ENCODE results near the gene KLHL22. TPM values are rescaled to one million over a fixed set of nuclear protein-coding genes. Genes with fewer than 3 reads are reported as not detected.
"Not testable (repeated sequence)": the region's sequence is repeated elsewhere in the genome, so short reads cannot be mapped to it uniquely, and the experiment has no call there.

KLHL22 gene
- total RNA-seq, 1 donor from 2014 or later: 16.1 TPM

DNA sequence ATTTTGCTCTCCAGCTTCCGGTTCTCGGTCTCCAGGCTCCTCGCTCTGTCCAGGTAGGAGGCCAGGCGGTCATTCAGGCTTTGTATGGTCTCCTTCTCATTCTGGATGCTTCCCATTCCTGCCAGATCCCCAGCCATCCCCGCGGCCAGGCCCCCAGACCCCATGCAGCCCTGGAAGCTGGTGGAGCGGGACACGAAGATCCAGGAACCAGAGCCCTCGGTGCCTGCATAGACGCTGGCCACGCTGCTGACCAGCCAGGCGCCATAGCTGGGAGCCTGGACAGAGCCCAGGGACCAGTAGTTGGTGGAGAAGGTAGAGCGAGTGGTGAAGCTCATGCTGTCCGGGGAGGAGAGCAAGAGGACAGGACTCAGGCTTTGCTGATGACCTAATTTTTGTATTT, 11.8 kb downstream of the KLHL22 start:
- DNase-seq: no peak
- H3K27ac ChIP-seq (replicated peaks): no peak overlapping the region
- H3K4me3 ChIP-seq: no peak overlapping the region
- TF ChIP-seq, protein P1, sequence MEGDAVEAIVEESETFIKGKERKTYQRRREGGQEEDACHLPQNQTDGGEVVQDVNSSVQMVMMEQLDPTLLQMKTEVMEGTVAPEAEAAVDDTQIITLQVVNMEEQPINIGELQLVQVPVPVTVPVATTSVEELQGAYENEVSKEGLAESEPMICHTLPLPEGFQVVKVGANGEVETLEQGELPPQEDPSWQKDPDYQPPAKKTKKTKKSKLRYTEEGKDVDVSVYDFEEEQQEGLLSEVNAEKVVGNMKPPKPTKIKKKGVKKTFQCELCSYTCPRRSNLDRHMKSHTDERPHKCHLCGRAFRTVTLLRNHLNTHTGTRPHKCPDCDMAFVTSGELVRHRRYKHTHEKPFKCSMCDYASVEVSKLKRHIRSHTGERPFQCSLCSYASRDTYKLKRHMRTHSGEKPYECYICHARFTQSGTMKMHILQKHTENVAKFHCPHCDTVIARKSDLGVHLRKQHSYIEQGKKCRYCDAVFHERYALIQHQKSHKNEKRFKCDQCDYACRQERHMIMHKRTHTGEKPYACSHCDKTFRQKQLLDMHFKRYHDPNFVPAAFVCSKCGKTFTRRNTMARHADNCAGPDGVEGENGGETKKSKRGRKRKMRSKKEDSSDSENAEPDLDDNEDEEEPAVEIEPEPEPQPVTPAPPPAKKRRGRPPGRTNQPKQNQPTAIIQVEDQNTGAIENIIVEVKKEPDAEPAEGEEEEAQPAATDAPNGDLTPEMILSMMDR (IDR thresholded peaks at IDR 0.05; ENCODE audit: borderline replicate concordance): no peak
- intact Hi-C loops (cut with micrococcal nuclease): no loop called here
- H3K9me3 ChIP-seq (replicated peaks): no peaks in the 10 kb centered on the region
- no peaks in the 10 kb centered on the region for H3K27me3 ChIP-seq (ENCODE audit: low read depth)
- peaks cover 19% of the 10 kb centered on the region for H3K4me1 ChIP-seq
- peaks cover 16% of the 10 kb centered on the region for H3K36me3 ChIP-seq

DNA sequence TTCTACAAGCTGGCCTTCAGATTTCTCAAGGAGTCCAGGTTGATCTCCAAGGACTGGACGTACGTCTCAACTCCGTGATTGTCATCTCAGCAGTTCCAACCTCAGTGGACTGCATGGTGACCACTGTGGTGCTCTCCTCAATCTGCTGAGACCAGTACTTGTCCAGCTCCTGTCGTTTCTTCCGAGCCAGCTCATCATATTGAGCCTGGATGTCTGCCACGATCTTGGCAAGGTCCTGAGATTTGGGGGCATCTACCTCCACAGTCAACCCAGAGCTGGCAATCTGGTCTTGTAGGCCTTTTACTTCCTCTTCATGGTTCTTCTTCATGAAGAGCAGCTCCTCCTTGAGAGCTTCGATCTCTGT, 12.5 kb downstream of the KLHL22 start:
- H3K36me3 ChIP-seq; DNase-seq; intact Hi-C loops (cut with micrococcal nuclease); H3K27me3 ChIP-seq (ENCODE audit: low read depth); H3K9me3 ChIP-seq (replicated peaks); H3K27ac ChIP-seq (replicated peaks); H3K4me3 ChIP-seq: not testable (repeated sequence)
- peaks cover 13% of the 10 kb centered on the region for H3K4me1 ChIP-seq

DNA sequence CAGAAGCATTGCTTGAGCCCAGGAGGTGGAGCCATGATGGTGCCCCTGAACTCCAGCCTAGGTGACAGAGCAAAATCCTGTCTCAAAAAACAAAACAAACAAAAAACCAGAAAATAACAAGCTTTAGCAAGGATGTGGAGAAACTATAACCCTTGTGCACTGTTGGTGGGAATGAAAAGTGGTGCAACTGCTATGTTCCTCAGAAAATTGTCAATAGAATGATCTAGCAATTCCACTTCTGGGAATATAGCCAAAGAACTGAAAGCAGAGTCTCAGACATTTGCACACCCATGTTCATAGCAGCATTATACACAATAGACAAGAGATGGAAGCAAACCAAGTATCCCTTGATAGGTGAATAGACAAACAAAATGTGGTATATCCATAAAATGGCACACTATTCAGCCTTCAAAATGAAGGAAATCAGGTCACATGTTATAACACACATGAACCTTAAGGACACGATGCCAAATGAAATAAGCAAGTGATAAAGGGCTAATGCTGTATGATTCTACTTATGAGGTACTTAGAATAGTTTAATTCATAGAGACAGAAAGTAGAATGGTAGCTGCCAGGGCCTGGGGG, 15.9 kb downstream of the KLHL22 start:
- H3K36me3 ChIP-seq: peaks cover 8% of the 10 kb centered on the region
- TF ChIP-seq, protein P1 (IDR thresholded peaks at IDR 0.05; ENCODE audit: borderline replicate concordance): no peak
- intact Hi-C loops (cut with micrococcal nuclease): no loop called here
- H3K27me3 ChIP-seq (ENCODE audit: low read depth): no peaks in the 10 kb centered on the region
- H3K9me3 ChIP-seq (replicated peaks): no peaks in the 10 kb centered on the region
- no peak overlapping the region for H3K27ac ChIP-seq (replicated peaks)
- H3K4me3 ChIP-seq: no peak overlapping the region
- no peak for DNase-seq
- peaks cover 12% of the 10 kb centered on the region for H3K4me1 ChIP-seq

DNA sequence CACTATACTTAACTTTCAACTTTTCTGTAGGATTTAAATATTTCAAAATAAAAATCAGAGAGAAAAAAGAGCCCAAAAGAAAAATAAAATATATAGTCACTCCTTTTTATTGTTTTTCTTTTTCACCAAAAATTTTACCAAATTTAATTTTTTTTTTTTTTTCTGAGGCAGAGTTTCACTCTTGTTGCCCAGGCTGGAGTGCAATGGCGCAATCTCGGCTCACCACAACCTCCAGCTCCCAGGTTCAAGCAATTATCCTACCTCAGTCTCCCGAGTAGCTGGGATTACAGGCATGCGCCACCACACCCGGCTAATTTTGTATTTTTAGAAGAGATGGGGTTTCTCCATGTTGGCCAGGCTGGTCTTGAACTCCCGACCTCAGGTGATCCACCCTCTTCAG, 17.5 kb downstream of the KLHL22 start:
- H3K4me3 ChIP-seq; DNase-seq; H3K36me3 ChIP-seq; H3K27me3 ChIP-seq (ENCODE audit: low read depth); H3K27ac ChIP-seq (replicated peaks); intact Hi-C loops (cut with micrococcal nuclease); H3K9me3 ChIP-seq (replicated peaks): not testable (repeated sequence)
- peaks cover 12% of the 10 kb centered on the region for H3K4me1 ChIP-seq

DNA sequence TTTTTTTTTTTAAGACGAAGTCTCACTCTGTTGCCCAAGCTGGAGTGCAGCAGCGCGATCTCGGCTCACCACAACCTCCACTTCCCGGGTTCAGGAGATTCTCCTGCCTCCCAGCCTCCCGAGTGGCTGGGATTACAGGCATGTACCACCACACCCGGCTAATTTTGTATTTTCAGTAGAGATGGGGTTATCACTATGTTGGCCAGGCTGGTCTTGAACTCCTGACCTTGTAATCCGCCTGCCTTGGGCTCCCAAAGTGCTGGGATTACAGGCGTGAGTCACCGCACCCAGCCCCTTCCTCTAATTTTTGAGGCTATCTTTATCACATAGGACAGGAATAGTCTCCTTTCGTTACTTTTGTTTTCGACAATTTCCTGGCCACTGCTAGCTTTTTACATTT, 20.0 kb downstream of the KLHL22 start:
- intact Hi-C loops (cut with micrococcal nuclease); H3K4me3 ChIP-seq; DNase-seq; H3K27ac ChIP-seq (replicated peaks); H3K36me3 ChIP-seq; H3K9me3 ChIP-seq (replicated peaks); H3K27me3 ChIP-seq (ENCODE audit: low read depth): not testable (repeated sequence)
- peaks cover 12% of the 10 kb centered on the region for H3K4me1 ChIP-seq

DNA sequence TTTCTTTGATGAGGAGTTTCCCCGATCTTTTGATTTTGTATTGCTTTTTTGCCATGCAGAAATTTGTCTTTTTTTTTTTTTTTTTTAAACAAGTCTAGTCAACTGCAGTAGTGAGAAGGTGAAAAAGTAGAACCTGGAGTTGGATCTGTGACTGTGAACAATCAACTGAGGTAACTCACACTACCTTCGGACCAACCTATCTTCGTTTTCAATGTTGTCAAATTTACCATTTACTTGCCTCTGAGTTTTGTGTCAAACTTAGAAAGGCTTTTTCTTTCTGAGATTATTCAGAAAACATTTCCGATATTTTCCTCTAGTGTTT, 20.5 kb downstream of the KLHL22 start:
- peaks cover 12% of the 10 kb centered on the region for H3K4me1 ChIP-seq
- no peaks in the 10 kb centered on the region for H3K9me3 ChIP-seq (replicated peaks)
- H3K4me3 ChIP-seq: no peak overlapping the region
- TF ChIP-seq, protein P1 (IDR thresholded peaks at IDR 0.05; ENCODE audit: borderline replicate concordance): no peak
- H3K27me3 ChIP-seq (ENCODE audit: low read depth): no peaks in the 10 kb centered on the region
- no peak for DNase-seq
- intact Hi-C loops (cut with micrococcal nuclease): no loop called here
- H3K27ac ChIP-seq (replicated peaks): no peak overlapping the region
- peaks cover 9% of the 10 kb centered on the region for H3K36me3 ChIP-seq

DNA sequence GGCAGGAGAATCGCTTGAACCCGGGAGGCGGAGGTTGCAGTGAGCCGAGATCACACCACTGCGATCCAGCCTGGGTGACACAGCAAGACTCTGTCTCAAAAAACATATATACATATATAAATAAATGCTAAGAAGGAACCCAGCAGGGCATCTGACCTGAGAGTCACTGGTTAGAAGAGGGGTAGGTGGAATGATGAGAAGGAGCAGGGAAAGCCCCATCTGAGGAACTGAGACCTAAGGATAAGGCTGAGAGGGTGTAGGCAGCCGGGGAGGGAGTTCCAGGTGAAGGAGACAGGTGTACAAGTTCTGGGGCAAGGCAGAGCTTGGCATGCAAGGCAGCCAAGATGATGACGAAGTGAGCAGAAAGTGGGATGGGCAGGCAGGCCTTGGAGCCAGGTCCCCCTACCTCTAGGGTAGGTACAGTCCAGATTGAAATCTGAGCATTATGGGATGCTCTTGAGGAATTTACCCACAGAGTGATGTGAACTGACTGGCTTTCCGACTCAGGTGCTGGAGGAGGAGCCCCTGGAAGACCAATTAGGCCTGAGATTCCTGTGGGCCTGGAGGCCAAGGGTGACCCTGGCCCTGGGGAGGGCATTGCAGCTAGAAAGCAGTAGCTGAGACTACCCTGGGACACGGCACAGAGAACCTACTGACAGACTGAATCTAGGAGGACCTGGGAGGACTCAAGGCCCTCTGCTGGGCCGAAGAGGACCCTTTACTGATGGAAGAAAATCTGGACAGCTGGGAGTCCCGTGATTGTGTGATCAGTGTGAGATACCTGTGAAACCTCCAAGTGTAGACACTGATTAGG, 22.8 kb downstream of the KLHL22 start:
- TF ChIP-seq, protein P1 (IDR thresholded peaks at IDR 0.05; ENCODE audit: borderline replicate concordance): no peak
- intact Hi-C loops (cut with micrococcal nuclease): no loop called here

More for the DNA sequence above, 22.8 kb downstream of the KLHL22 start:
- Histone ChIP-seq H3K9me3 (replicated peaks) (no peaks in the 10 kb centered on the region), H3K27ac (replicated peaks) (no peak overlapping the region), H3K27me3 (ENCODE audit: low read depth) (no peaks in the 10 kb centered on the region), H3K4me3 (no peak overlapping the region), H3K36me3 (peaks cover 19% of the 10 kb centered on the region), H3K4me1 (peaks cover 18% of the 10 kb centered on the region)
- no peak for DNase-seq

All from left ventricle myocardium inferior (tissue), 1 donor.